GM12874 (cell line): ENCODE measurements around the gene BEAN1.

Experiments used
- CTCF ChIP-seq: IDR thresholded peaks from 2 replicates; pipeline ENCODE4 v1.5.1; 2011; ENCODE audit warnings: low read depth, mild to moderate bottlenecking, control low read depth, low read length, moderate library complexity; ENCODE audit not compliant: insufficient read depth

The BEAN1 gene

GRCh38 chr16:66510711-66511601 lies 83.9 kb downstream of the BEAN1 start:
- no peak for TF ChIP-seq CTCF

- no peak for TF ChIP-seq CTCF
Observed at GRCh38 chr16:66511602-66512271, 84.6 kb downstream of the BEAN1 start.

- no peak for TF ChIP-seq CTCF
Observed at GRCh38 chr16:66512272-66513110, 85.4 kb downstream of the BEAN1 start.

- no peak for TF ChIP-seq CTCF
Observed at GRCh38 chr16:66513111-66513723, 86.1 kb downstream of the BEAN1 start.

GRCh38 chr16:66515596-66516508 lies 88.8 kb downstream of the BEAN1 start:
- peak; percentile 60 for TF ChIP-seq CTCF

GRCh38 chr16:66516509-66516807 lies 89.4 kb downstream of the BEAN1 start:
- TF ChIP-seq CTCF, result no peak
